ENCODE data around the gene ERRFI1.
"Not testable (repeated sequence)": the region's sequence is repeated elsewhere in the genome, so short reads cannot be mapped to it uniquely, and the experiment has no call there.

Gene ERRFI1

GRCh38 chr1:7967196-7967595 is 58.9 kb downstream of the ERRFI1 start:
- peak; percentile 86 for DNase-seq

GRCh38 chr1:7964476-7964875 is 61.6 kb downstream of the ERRFI1 start:
- no peak for DNase-seq

GRCh38 chr1:7963841-7964240 is 62.3 kb downstream of the ERRFI1 start:
- DNase-seq: not testable (repeated sequence)

- DNase-seq: not testable (repeated sequence)
These were observed 62.8 kb downstream of the ERRFI1 start for GRCh38 chr1:7963378-7963730.

GRCh38 chr1:7962636-7963377 is 63.3 kb downstream of the ERRFI1 start:
- DNase-seq: no peak

- peak; percentile 53 for DNase-seq
These were observed 64.1 kb downstream of the ERRFI1 start for GRCh38 chr1:7962014-7962335.
